ENCODE measurements around the gene TOGARAM1.

Gene TOGARAM1

DNA sequence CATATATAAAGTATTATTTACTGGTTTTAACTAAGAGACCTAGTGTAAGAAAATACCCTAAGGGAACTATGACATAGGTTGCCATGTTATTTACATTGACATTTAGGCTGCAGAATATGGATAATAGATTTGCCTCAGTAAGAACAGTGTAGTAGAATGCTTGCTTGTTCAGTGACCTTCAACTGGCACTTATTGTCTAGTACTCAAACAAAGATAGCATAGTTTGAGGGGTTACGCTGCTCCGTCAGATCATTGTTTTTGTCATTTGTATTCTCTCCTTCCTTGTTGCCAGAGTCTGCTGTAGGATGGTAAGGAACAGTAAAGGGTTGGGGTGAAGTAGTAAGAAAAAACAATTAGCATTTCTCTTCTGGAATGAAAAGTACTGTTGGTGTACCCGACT lies 33.2 kb downstream of the TOGARAM1 start:
- Histone ChIP-seq H3K9ac (ENCODE audit: insufficient read length, low read depth) (no peak overlapping the region), H3K4me1 (ENCODE audit: insufficient read depth, insufficient read length) (no peaks in the 10 kb centered on the region), H3K4me3 (ENCODE audit: insufficient read length, low read depth) (no peak overlapping the region), H3K36me3 (ENCODE audit: insufficient read depth, insufficient read length, low read length) (peaks cover 4% of the 10 kb centered on the region), H3K27me3 (ENCODE audit: insufficient read depth, insufficient read length) (no peaks in the 10 kb centered on the region), H3K9me3 (ENCODE audit: insufficient read depth, low read length) (no peaks in the 10 kb centered on the region)
- no peak for DNase-seq (ENCODE audit: low read depth, low spot score)
- no peak for TF ChIP-seq SUZ12 (IDR thresholded peaks at IDR 0.05; ENCODE audit: extremely low read depth, insufficient read depth, insufficient read length)

DNA sequence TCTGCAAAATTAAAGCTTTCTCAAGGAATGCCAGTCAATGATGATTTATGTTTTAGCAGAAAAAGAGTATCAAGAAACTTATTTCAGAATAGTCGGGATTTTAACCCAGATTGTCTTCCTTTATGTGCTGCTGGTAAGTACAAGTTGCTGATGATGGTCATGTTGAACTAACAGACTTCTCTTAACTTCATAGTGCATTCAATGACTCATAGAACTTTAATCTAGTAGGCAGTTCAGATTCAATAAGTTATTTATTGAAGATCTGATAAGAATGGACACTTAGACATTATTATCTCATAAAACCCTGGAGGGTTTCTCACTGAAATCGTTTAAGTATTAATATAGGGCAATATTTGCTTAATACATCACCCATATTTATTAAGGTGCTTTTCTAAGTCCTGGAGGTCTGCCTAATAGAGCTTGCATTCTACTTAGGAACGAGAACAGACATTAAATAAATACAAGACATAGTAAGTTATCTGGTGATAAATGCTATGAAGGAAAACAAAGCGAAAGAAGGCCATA lies 33.8 kb downstream of the TOGARAM1 start:
- DNase-seq (ENCODE audit: low read depth, low spot score), result no peak
- no peak for TF ChIP-seq ZNF274 (IDR thresholded peaks at IDR 0.05; ENCODE audit: low read depth, low read length)
- no peak for TF ChIP-seq YY1 (IDR thresholded peaks at IDR 0.05; ENCODE audit: insufficient read depth, insufficient read length)
- no peak for TF ChIP-seq SUZ12 (IDR thresholded peaks at IDR 0.05; ENCODE audit: extremely low read depth, insufficient read depth, insufficient read length)

DNA sequence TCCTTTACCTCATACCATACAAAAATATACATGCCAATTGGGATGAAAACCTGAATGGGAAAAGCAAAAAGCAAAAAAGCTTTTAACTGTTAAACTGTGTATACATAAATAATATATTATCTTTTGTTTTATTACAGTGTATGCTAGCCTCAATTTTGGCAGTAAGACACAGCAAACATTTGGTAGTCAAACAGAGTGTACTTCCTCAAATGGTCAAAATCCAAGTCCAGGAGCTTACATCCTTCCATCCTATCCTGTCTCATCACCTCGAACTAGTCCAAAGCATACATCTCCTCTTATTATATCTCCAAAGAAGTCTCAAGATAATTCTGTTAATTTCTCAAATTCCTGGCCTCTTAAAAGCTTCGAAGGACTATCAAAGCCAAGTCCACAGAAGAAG lies 41.9 kb downstream of the TOGARAM1 start:
- Histone ChIP-seq H3K36me3 (ENCODE audit: insufficient read depth, insufficient read length, low read length) (peaks cover 4% of the 10 kb centered on the region), H3K27me3 (ENCODE audit: insufficient read depth, insufficient read length) (no peaks in the 10 kb centered on the region), H3K4me3 (ENCODE audit: insufficient read length, low read depth) (no peak overlapping the region), H3K9me3 (ENCODE audit: insufficient read depth, low read length) (no peaks in the 10 kb centered on the region), H3K9ac (ENCODE audit: insufficient read length, low read depth) (no peak overlapping the region), H3K4me1 (ENCODE audit: insufficient read depth, insufficient read length) (no peaks in the 10 kb centered on the region)
- TF ChIP-seq ZNF274 (IDR thresholded peaks at IDR 0.05; ENCODE audit: low read depth, low read length), result no peak
- TF ChIP-seq SUZ12 (IDR thresholded peaks at IDR 0.05; ENCODE audit: extremely low read depth, insufficient read depth, insufficient read length), result no peak
- TF ChIP-seq YY1 (IDR thresholded peaks at IDR 0.05; ENCODE audit: insufficient read depth, insufficient read length), result no peak
- no peak for DNase-seq (ENCODE audit: low read depth, low spot score)

More for the DNA sequence above, 33.8 kb downstream of the TOGARAM1 start:
- H3K36me3 ChIP-seq (ENCODE audit: insufficient read depth, insufficient read length, low read length), result peaks cover 4% of the 10 kb centered on the region
- H3K27me3 ChIP-seq (ENCODE audit: insufficient read depth, insufficient read length), result no peaks in the 10 kb centered on the region
- no peak overlapping the region for H3K4me3 ChIP-seq (ENCODE audit: insufficient read length, low read depth)
- no peaks in the 10 kb centered on the region for H3K4me1 ChIP-seq (ENCODE audit: insufficient read depth, insufficient read length)
- H3K9me3 ChIP-seq (ENCODE audit: insufficient read depth, low read length), result no peaks in the 10 kb centered on the region
- no peak overlapping the region for H3K9ac ChIP-seq (ENCODE audit: insufficient read length, low read depth)

DNA sequence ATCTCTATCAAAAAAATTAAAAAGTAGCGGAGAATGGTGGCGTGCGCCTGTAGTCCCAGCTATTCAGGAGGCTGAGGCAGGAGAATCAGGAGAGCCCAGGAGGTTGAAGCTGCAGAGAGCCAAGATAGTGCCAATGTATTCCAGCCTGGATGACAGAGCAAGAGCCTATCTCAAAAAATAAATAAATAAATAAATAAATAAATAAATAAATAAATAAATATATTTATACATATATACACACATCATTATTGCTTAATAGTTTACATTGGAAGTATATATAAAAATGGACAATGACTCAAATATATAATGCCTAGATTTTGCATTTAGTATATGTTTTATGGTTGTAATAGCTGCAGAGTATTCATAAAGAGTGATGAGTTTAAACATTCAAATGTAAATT lies 53.1 kb downstream of the TOGARAM1 start:
- H3K4me3 ChIP-seq (ENCODE audit: insufficient read length, low read depth), result no peak overlapping the region
- H3K4me1 ChIP-seq (ENCODE audit: insufficient read depth, insufficient read length), result no peaks in the 10 kb centered on the region
- no peak for DNase-seq (ENCODE audit: low read depth, low spot score)
- H3K27me3 ChIP-seq (ENCODE audit: insufficient read depth, insufficient read length), result no peaks in the 10 kb centered on the region
- no peak overlapping the region for H3K9ac ChIP-seq (ENCODE audit: insufficient read length, low read depth)
- no peaks in the 10 kb centered on the region for H3K9me3 ChIP-seq (ENCODE audit: insufficient read depth, low read length)
- TF ChIP-seq ZNF274 (IDR thresholded peaks at IDR 0.05; ENCODE audit: low read depth, low read length) (no peak), SUZ12 (IDR thresholded peaks at IDR 0.05; ENCODE audit: extremely low read depth, insufficient read depth, insufficient read length) (no peak), YY1 (IDR thresholded peaks at IDR 0.05; ENCODE audit: insufficient read depth, insufficient read length) (no peak)
- H3K36me3 ChIP-seq (ENCODE audit: insufficient read depth, insufficient read length, low read length), result peaks cover 8% of the 10 kb centered on the region

DNA sequence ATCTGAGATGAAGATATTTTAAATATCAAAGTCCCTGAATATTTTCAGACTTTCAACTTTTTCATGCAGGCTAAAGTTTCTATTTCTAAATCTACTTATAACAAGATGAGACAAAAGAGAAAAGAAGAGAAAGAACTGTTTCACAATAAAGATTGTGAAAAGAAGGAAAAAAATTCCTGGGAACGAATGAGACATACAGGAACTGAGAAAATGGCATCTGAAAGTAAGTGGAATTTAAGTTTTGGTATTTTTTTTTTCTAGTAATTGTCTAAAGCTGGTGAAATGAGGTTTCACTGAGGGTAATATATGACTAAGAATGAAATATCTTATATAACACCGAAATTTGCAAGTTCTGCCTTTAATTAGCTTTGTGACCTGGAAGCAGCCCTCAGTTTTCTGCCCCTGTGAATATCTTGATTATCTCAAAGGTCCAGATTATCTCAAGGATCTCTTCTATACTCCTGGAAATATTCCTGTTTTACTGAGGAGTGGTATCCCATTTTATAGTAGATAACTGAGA lies 66.2 kb downstream of the TOGARAM1 start:
- no peaks in the 10 kb centered on the region for H3K4me1 ChIP-seq (ENCODE audit: insufficient read depth, insufficient read length)
- peaks cover 4% of the 10 kb centered on the region for H3K36me3 ChIP-seq (ENCODE audit: insufficient read depth, insufficient read length, low read length)
- no peak overlapping the region for H3K9ac ChIP-seq (ENCODE audit: insufficient read length, low read depth)
- no peak overlapping the region for H3K4me3 ChIP-seq (ENCODE audit: insufficient read length, low read depth)
- no peak for DNase-seq (ENCODE audit: low read depth, low spot score)
- H3K9me3 ChIP-seq (ENCODE audit: insufficient read depth, low read length), result no peaks in the 10 kb centered on the region
- no peaks in the 10 kb centered on the region for H3K27me3 ChIP-seq (ENCODE audit: insufficient read depth, insufficient read length)
- no peak for TF ChIP-seq YY1 (IDR thresholded peaks at IDR 0.05; ENCODE audit: insufficient read depth, insufficient read length)
- no peak for TF ChIP-seq ZNF274 (IDR thresholded peaks at IDR 0.05; ENCODE audit: low read depth, low read length)
- no peak for TF ChIP-seq SUZ12 (IDR thresholded peaks at IDR 0.05; ENCODE audit: extremely low read depth, insufficient read depth, insufficient read length)

DNA sequence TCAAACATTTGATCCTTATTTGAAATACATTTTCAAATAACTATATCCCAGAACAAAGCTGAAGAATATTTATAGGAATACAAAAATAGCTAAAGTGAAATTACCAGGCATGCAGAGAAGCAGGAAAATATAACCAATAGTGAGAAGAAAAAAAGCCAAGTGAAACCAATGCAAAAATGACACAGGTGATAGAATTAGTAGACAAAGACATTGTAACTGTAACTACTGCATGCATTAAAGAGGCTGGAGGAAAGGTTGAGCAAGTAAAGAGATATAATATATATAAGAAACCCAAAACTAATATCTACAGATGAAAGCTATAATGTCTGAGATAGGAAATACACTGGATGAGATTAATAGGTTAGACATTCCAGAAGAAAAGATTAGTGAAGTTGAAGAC lies 72.7 kb downstream of the TOGARAM1 start:
- Histone ChIP-seq H3K36me3 (ENCODE audit: insufficient read depth, insufficient read length, low read length) (peaks cover 18% of the 10 kb centered on the region), H3K4me3 (ENCODE audit: insufficient read length, low read depth) (no peak overlapping the region), H3K9me3 (ENCODE audit: insufficient read depth, low read length) (peaks cover 18% of the 10 kb centered on the region; the same call in 1 of the 2 replicates), H3K27me3 (ENCODE audit: insufficient read depth, insufficient read length) (no peaks in the 10 kb centered on the region), H3K4me1 (ENCODE audit: insufficient read depth, insufficient read length) (no peaks in the 10 kb centered on the region), H3K9ac (ENCODE audit: insufficient read length, low read depth) (no peak overlapping the region)
- TF ChIP-seq ZNF274 (IDR thresholded peaks at IDR 0.05; ENCODE audit: low read depth, low read length), result no peak
- TF ChIP-seq SUZ12 (IDR thresholded peaks at IDR 0.05; ENCODE audit: extremely low read depth, insufficient read depth, insufficient read length), result no peak
- TF ChIP-seq YY1 (IDR thresholded peaks at IDR 0.05; ENCODE audit: insufficient read depth, insufficient read length), result no peak
- no peak for DNase-seq (ENCODE audit: low read depth, low spot score)

DNA sequence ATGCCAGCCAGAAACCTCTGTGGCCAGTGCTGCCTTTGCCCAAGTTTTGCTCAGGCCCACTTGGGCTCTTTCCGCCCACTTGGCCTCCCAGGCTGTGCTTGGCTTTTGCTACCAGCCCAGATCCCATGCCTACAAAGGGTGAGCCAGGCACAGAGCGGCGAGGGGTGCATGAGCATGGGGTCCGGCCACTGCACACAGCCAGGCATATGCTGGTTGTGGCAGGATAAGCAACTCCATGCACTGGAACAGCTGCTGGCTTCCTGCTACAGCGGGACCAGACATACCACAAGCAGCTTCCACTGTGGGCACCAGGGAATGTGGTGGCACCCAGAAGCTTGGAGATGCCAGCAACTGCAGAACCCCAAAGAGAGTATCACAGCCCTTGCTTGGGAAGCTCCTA lies 76.3 kb downstream of the TOGARAM1 start:
- Histone ChIP-seq H3K27me3 (ENCODE audit: insufficient read depth, insufficient read length) (no peaks in the 10 kb centered on the region), H3K9me3 (ENCODE audit: insufficient read depth, low read length) (peaks cover 20% of the 10 kb centered on the region; the same call in 1 of the 2 replicates), H3K4me1 (ENCODE audit: insufficient read depth, insufficient read length) (no peaks in the 10 kb centered on the region), H3K9ac (ENCODE audit: insufficient read length, low read depth) (no peak overlapping the region), H3K4me3 (ENCODE audit: insufficient read length, low read depth) (no peak overlapping the region), H3K36me3 (ENCODE audit: insufficient read depth, insufficient read length, low read length) (peaks cover 17% of the 10 kb centered on the region)
- TF ChIP-seq SUZ12 (IDR thresholded peaks at IDR 0.05; ENCODE audit: extremely low read depth, insufficient read depth, insufficient read length), result no peak
- no peak for DNase-seq (ENCODE audit: low read depth, low spot score)
